CD14-positive monocyte (primary cell): Measurements from ENCODE around the gene SUGCT. TPM values are rescaled to one million over a fixed set of nuclear protein-coding genes. Genes with fewer than 3 reads are reported as not detected.

ENCODE experiments used
- DNase-seq, 3 donors: peaks; one replicate each; pipeline ENCODE4 v3.0.0-alpha.2; 2011 to 2022
- H2AFZ ChIP-seq: 2 replicates; pipeline ENCODE4 v1.6.0; 2012; ENCODE audit warnings: mild to moderate bottlenecking, low read depth, low read length, inconsistent platforms; ENCODE audit not compliant: insufficient read depth, poor library complexity, severe bottlenecking
- H3K27ac ChIP-seq, 2 donors: 1 replicate in 1 of 2; 2 replicates in 1 of 2; pipeline ENCODE4 v1.5.1; 2012 to 2013; ENCODE audit warnings: low read length in 2 of 2, control low read depth in 1 of 2, inconsistent platforms in 1 of 2, low read depth in 1 of 2, mild to moderate bottlenecking in 1 of 2
- H3K27me3 ChIP-seq, 2 donors: one replicate each; pipeline versions ENCODE4 v1.6.0 to v1.6.1; 2011 to 2013; ENCODE audit warnings: low read length in 2 of 2; ENCODE audit not compliant: control insufficient read depth in 2 of 2, insufficient read depth in 2 of 2
- H3K36me3 ChIP-seq, 2 donors: replicated peaks in 1 of 2; 1 replicate in 1 of 2; 2 replicates in 1 of 2; pipeline versions ENCODE4 v1.5.1 to v1.6.1; 2012 to 2013; ENCODE audit warnings: low read length in 2 of 2, control low read depth in 1 of 2, inconsistent platforms in 1 of 2, mild to moderate bottlenecking in 1 of 2; ENCODE audit not compliant: insufficient read depth in 2 of 2, control insufficient read depth in 1 of 2
- H3K4me1 ChIP-seq, 2 donors: 1 replicate in 1 of 2; 2 replicates in 1 of 2; pipeline versions ENCODE4 v1.5.1 to v1.6.1; 2012 to 2013; ENCODE audit warnings: low read length in 2 of 2, control low read depth in 1 of 2, inconsistent platforms in 1 of 2, mild to moderate bottlenecking in 1 of 2, moderate library complexity in 1 of 2; ENCODE audit not compliant: insufficient read depth in 2 of 2, control insufficient read depth in 1 of 2
- H3K4me2 ChIP-seq: replicated peaks from 2 replicates; pipeline ENCODE3; 2012; ENCODE audit warnings: low read length, moderate library complexity, mild to moderate bottlenecking; ENCODE audit not compliant: poor library complexity, severe bottlenecking; ENCODE audit errors: extremely low read depth
- H3K4me3 ChIP-seq, 3 experiments: fragments of 200-600 bp in 1 of 3; sonication (generic) in 1 of 3; replicated peaks in 1 of 3; 1 replicate in 2 of 3; 2 replicates in 1 of 3; pipeline ENCODE4 v1.5.1; 2011 to 2013; ENCODE audit warnings: low read length in 3 of 3, mild to moderate bottlenecking in 3 of 3, control low read depth in 2 of 3, low read depth in 2 of 3, inconsistent platforms in 1 of 3, moderate library complexity in 1 of 3
- H3K79me2 ChIP-seq: 2 replicates; pipeline ENCODE4 v1.6.0; 2012; ENCODE audit warnings: mild to moderate bottlenecking, control low read depth, inconsistent platforms, low read length, moderate library complexity; ENCODE audit not compliant: insufficient read depth
- H3K9ac ChIP-seq: 2 replicates; pipeline ENCODE4 v1.6.0; 2017; ENCODE audit warnings: low read length, mild to moderate bottlenecking; ENCODE audit not compliant: insufficient read depth, poor library complexity, severe bottlenecking
- H3K9me3 ChIP-seq, 2 donors: replicated peaks in 1 of 2; 1 replicate in 1 of 2; 2 replicates in 1 of 2; pipeline versions ENCODE4 v1.5.1 to v1.6.1; 2012 to 2013; ENCODE audit warnings: low read length in 2 of 2, control low read depth in 1 of 2; ENCODE audit not compliant: control insufficient read depth in 1 of 2, insufficient read depth in 1 of 2
- H4K20me1 ChIP-seq: 2 replicates; pipeline ENCODE4 v1.6.0; 2012; ENCODE audit warnings: mild to moderate bottlenecking, low read length, control low read depth, moderate library complexity; ENCODE audit not compliant: insufficient read depth
- H3K27ac Mint-ChIP-seq, 7 donors: one replicate each; pipeline ENCODE4 v1.8.0; 2020; ENCODE audit warnings: mild to moderate bottlenecking in 7 of 7, mixed read lengths in 7 of 7, moderate library complexity in 6 of 7, inconsistent platforms in 2 of 7
- H3K27me3 Mint-ChIP-seq, 3 donors: one replicate each; pipeline ENCODE4 v1.8.0; 2021 to 2022; ENCODE audit warnings: low read depth in 3 of 3, mild to moderate bottlenecking in 3 of 3, mixed read lengths in 3 of 3, moderate library complexity in 3 of 3, inconsistent platforms in 1 of 3
- H3K36me3 Mint-ChIP-seq, 2 donors: one replicate each; pipeline ENCODE4 v1.8.0; 2020; ENCODE audit warnings: mixed read lengths in 2 of 2, inconsistent platforms in 1 of 2, mild to moderate bottlenecking in 1 of 2
- H3K4me1 Mint-ChIP-seq: one replicate; pipeline ENCODE4 v1.8.0; 2020; ENCODE audit warnings: mild to moderate bottlenecking, mixed read lengths
- H3K4me3 Mint-ChIP-seq, 2 donors: one replicate each; pipeline ENCODE4 v1.8.0; 2020; ENCODE audit warnings: mild to moderate bottlenecking in 2 of 2, mixed read lengths in 2 of 2, moderate library complexity in 1 of 2
- H3K9me3 Mint-ChIP-seq, 7 donors: one replicate each; pipeline ENCODE4 v1.8.0; 2020 to 2022; ENCODE audit warnings: mixed read lengths in 7 of 7, mild to moderate bottlenecking in 6 of 7, moderate library complexity in 6 of 7, inconsistent platforms in 2 of 7
- CTCF ChIP-seq: fragments of 200-600 bp; IDR thresholded peaks from one replicate; pipeline ENCODE4 v1.8.0; 2022; ENCODE audit warnings: antibody characterized with exemption, mild to moderate bottlenecking
- WGBS: methylation state at CpG from one replicate; pipeline ENCODE4 v1.1.5; 2013; ENCODE audit warnings: missing lambda C conversion rate; ENCODE audit not compliant: insufficient coverage; 5-methylcytosine and 5-hydroxymethylcytosine counted together
- intact Hi-C, 2 donors: fragments of 100-400 bp; cut with micrococcal nuclease; formaldehyde crosslinking; loops; one replicate each; pipeline versions ENCODE4 v1.15.0 to v1.15.1; 2023
- polyA plus RNA-seq, 3 donors: library from polyadenylated mRNA; depleted of rRNA in 1 of 3; unstranded in 2 of 3; stranded (reverse) in 1 of 3; fragments of 300-500 nt in 2 of 3; fragments of >200 nt in 1 of 3; fragmentation: Illumina TruSeq in 2 of 3; gene quantifications; 1 replicate in 2 of 3; 2 replicates in 1 of 3; pipeline ENCODE4 v1.2.3, GENCODE V29; 2012 to 2021

Gene SUGCT
- polyA plus RNA-seq, 3 donors = not detected

DNA sequence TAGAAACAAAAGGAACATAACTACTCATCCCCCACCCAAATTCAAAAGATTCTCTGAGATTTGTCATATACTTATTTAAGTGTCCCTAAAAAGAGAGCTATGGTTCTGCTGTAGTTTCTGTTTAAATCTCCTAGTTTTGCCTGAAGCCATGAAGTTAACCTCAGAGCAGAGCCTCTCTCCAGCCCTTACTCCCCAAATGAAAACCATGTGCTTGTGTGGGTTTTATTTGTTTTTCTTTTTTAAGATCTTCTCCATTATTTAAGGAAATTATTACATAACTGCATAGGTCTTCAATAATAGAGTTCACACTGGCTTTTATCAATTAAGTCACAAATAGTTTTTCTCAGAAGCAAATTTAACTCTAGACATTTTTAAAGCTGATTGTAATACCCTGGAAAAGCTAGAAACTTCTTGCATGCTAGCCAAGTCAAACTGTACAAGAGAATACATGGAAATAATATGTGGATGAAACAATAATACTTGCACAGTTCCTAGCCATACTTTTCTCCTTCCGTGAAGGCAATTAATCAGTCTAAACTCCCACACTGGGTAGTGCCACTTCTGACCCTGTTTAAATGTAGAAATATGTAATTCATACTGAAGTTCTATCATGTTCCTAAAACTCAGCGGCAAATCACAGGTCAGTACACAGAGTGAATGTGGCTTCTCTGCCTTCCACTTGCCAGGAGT is 579.7 kb downstream of the SUGCT start:
- no peak overlapping the region for H3K4me3 Mint-ChIP-seq
- H3K36me3 Mint-ChIP-seq = no peaks in the 10 kb centered on the region
- H3K27ac Mint-ChIP-seq = no peak overlapping the region

DNA sequence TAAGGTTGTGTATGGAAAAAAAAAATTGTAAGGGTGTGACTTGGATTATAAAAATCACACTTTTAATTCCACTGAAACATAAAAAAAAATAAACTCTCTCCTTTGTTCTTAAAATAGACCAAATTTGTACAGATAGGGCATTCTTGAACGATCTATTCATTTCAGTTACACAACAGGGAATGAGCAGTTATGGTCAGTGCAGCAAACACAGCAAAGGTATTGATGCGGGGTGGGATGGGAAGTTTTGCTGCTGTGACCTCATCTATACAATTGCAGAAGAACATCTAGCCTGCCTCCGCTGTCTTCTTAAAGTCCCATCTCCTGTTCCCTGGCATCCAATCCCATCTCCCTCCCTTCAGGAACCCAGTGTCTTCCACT is 580.2 kb downstream of the SUGCT start:
- Histone ChIP-seq H2AFZ (no peak overlapping the region), H3K36me3 (no peaks in the 10 kb centered on the region), H3K9me3 (no peaks in the 10 kb centered on the region), H3K4me1 (no peaks in the 10 kb centered on the region), H3K9ac (no peak overlapping the region), H3K27ac (no peak overlapping the region), H3K4me2 (no peak overlapping the region), H3K4me3 (no peak overlapping the region), H3K27me3 (no peaks in the 10 kb centered on the region), H3K79me2 (no peaks in the 10 kb centered on the region), H4K20me1 (no peaks in the 10 kb centered on the region)
- intact Hi-C loops = no loop called here
- DNase-seq = no peak
- Mint-ChIP-seq H3K4me1 (no peaks in the 10 kb centered on the region), H3K27me3 (peaks cover 0 to 4% (median 2%) of the 10 kb centered on the region in 3 donors), H3K36me3 (no peaks in the 10 kb centered on the region), H3K9me3 (peaks cover 0 to 3% (median 0%) of the 10 kb centered on the region in 7 donors), H3K4me3 (no peak overlapping the region), H3K27ac (no peak overlapping the region)
- WGBS = 22% methylated on average over 1 of the region's 3 CpGs
- no peak for TF ChIP-seq CTCF

More for the DNA sequence above, 579.7 kb downstream of the SUGCT start:
- no peak overlapping the region for H3K27ac ChIP-seq
- Mint-ChIP-seq H3K4me1 (no peaks in the 10 kb centered on the region), H3K9me3 (peaks cover 0 to 3% (median 0%) of the 10 kb centered on the region in 7 donors), H3K27me3 (peaks cover 0 to 4% (median 2%) of the 10 kb centered on the region in 3 donors)
- H3K27me3 ChIP-seq = no peaks in the 10 kb centered on the region
- TF ChIP-seq CTCF = no peak
- H4K20me1 ChIP-seq = no peaks in the 10 kb centered on the region
- no peak overlapping the region for H3K4me3 ChIP-seq
- intact Hi-C loops = no loop called here
- H3K4me1 ChIP-seq = no peaks in the 10 kb centered on the region
- no peak for DNase-seq
- WGBS = no CpG with 5 or more reads among the region's 2 CpGs
- H2AFZ ChIP-seq = no peak overlapping the region
- H3K79me2 ChIP-seq = no peaks in the 10 kb centered on the region
- H3K9me3 ChIP-seq = no peaks in the 10 kb centered on the region
- no peak overlapping the region for H3K9ac ChIP-seq
- no peaks in the 10 kb centered on the region for H3K36me3 ChIP-seq
- no peak overlapping the region for H3K4me2 ChIP-seq
